ENCODE data around the gene APOA5. TPM values are rescaled to one million over a fixed set of nuclear protein-coding genes. Genes with fewer than 3 reads are reported as not detected.

Gene APOA5
- total RNA-seq, 1 donor from 2014 or later, result not detected

GRCh38 chr11:116828632-116829524 lies 37.2 kb upstream of the APOA5 start:
- intact Hi-C loops (cut with micrococcal nuclease), result no loop called here

- intact Hi-C loops (cut with micrococcal nuclease), result no loop called here
These were observed 35.8 kb upstream of the APOA5 start for GRCh38 chr11:116827461-116827860.

- intact Hi-C loops (cut with micrococcal nuclease), result no loop called here
These were observed 35.2 kb upstream of the APOA5 start for GRCh38 chr11:116826751-116827431.

- intact Hi-C loops (cut with micrococcal nuclease), result no loop called here
These were observed 34.4 kb upstream of the APOA5 start for GRCh38 chr11:116825854-116826750.

- intact Hi-C loops (cut with micrococcal nuclease), result no loop called here
These were observed 33.8 kb upstream of the APOA5 start for GRCh38 chr11:116825434-116825833.

GRCh38 chr11:116823031-116823843 lies 31.6 kb upstream of the APOA5 start, which contains the start of gene APOA4:
APOA4 (minus strand) TSS chr11:116823304; CDS start chr11:116823191, 113 bp downstream.
- intact Hi-C loops (cut with micrococcal nuclease), result no loop called here

- intact Hi-C loops (cut with micrococcal nuclease), result no loop called here
These were observed 30.9 kb upstream of the APOA5 start for GRCh38 chr11:116822575-116822974.

- intact Hi-C loops (cut with micrococcal nuclease), result no loop called here
These were observed 29.6 kb upstream of the APOA5 start for GRCh38 chr11:116821050-116821918.

- intact Hi-C loops (cut with micrococcal nuclease), result no loop called here
These were observed 27.4 kb upstream of the APOA5 start for GRCh38 chr11:116819049-116819448.

- intact Hi-C loops (cut with micrococcal nuclease), result no loop called here
These were observed 22.8 kb upstream of the APOA5 start for GRCh38 chr11:116814502-116814901.

GRCh38 chr11:116813781-116814471 lies 22.2 kb upstream of the APOA5 start:
- intact Hi-C loops (cut with micrococcal nuclease), result no loop called here

GRCh38 chr11:116813170-116813569 lies 21.5 kb upstream of the APOA5 start:
- intact Hi-C loops (cut with micrococcal nuclease), result no loop called here

- intact Hi-C loops (cut with micrococcal nuclease), result no loop called here
These were observed 20.4 kb upstream of the APOA5 start for GRCh38 chr11:116812109-116812508.

- intact Hi-C loops (cut with micrococcal nuclease), result no loop called here
These were observed 19.5 kb upstream of the APOA5 start for GRCh38 chr11:116811194-116811593.

GRCh38 chr11:116808262-116809175 lies 16.8 kb upstream of the APOA5 start:
- intact Hi-C loops (cut with micrococcal nuclease), result no loop called here

- intact Hi-C loops (cut with micrococcal nuclease), result no loop called here
These were observed 16.1 kb upstream of the APOA5 start for GRCh38 chr11:116807601-116808261.

- intact Hi-C loops (cut with micrococcal nuclease), result no loop called here
These were observed 12.3 kb upstream of the APOA5 start for GRCh38 chr11:116804001-116804400.
